ENCODE data around the gene TWIST2.

- no peak for TF ChIP-seq IRF3 (IDR thresholded peaks at IDR 0.05; ENCODE audit: low read depth, low read length)
- no peak for TF ChIP-seq CTCF (IDR thresholded peaks at IDR 0.05)
- TF ChIP-seq NRF1 (IDR thresholded peaks at IDR 0.05; ENCODE audit: low read depth, low read length) = no peak
- TF ChIP-seq MAX (IDR thresholded peaks at IDR 0.05; ENCODE audit: low read depth) = no peak
- TF ChIP-seq TAF1 (IDR thresholded peaks at IDR 0.05; ENCODE audit: borderline replicate concordance, low read depth, low read length) = no peak
- no peak for TF ChIP-seq SMC3 (IDR thresholded peaks at IDR 0.05; ENCODE audit: low read depth, low read length)
- no peak for TF ChIP-seq NFIC (IDR thresholded peaks at IDR 0.05; ENCODE audit: borderline replicate concordance)
- TF ChIP-seq CHD2 (IDR thresholded peaks at IDR 0.05; ENCODE audit: low read length, partially characterized antibody) = no peak
- TF ChIP-seq EP300 (IDR thresholded peaks at IDR 0.05; ENCODE audit: borderline replicate concordance in 1 of 2, low read depth in 1 of 2, low read length in 1 of 2) = no peak
- TF ChIP-seq USF2 (IDR thresholded peaks at IDR 0.05; ENCODE audit: borderline replicate concordance, low read depth, low read length) = no peak
- TF ChIP-seq PBX3 (IDR thresholded peaks at IDR 0.05) = no peak
- no peak for TF ChIP-seq EZH2phosphoT487 (IDR thresholded peaks at IDR 0.05; ENCODE audit: borderline replicate concordance, low read depth)
- no peak for TF ChIP-seq POLR2AphosphoS5 (IDR thresholded peaks at IDR 0.05; ENCODE audit: low read depth, low read length)
- TF ChIP-seq RCOR1 (IDR thresholded peaks at IDR 0.05; ENCODE audit: low read length) = no peak
Observed at GRCh38 chr2:238912228-238912915, 64.5 kb downstream of the TWIST2 start.
